ENCODE results near the gene GABRB3. TPM values are rescaled to one million over a fixed set of nuclear protein-coding genes. Genes with fewer than 3 reads are reported as not detected.

Gene GABRB3
- total and polyA plus RNA-seq, 2 donors (not counting 3 experiments of a cell fraction or from before 2014, with no cell fraction given): 0.03 TPM; not detected in 1

GRCh38 chr15:26590676-26591075, 182.2 kb downstream of the GABRB3 start:
- Histone ChIP-seq H3K9ac (replicated peaks; ENCODE audit: extremely low read depth, insufficient read depth, low read length) (no peak overlapping the region), H2AFZ (ENCODE audit: low read depth, low read length) (no peak overlapping the region), H3K4me1 (ENCODE audit: control insufficient read depth, extremely low read depth, insufficient read depth, low read length) (no peaks in the 10 kb centered on the region), H3K4me2 (ENCODE audit: insufficient read depth, low read length) (no peak overlapping the region), H3K9me1 (replicated peaks; ENCODE audit: control insufficient read depth, extremely low read depth, insufficient read depth, low read length) (no peaks in the 10 kb centered on the region), H3K4me3 (replicated peaks in 1 of 3; ENCODE audit: insufficient read depth in 1 of 3, low read depth in 1 of 3, low read length in 3 of 3) (no peak overlapping the region), H3K27me3 (ENCODE audit: control insufficient read depth in 2 of 2, insufficient read depth in 2 of 2, low read length in 2 of 2) (no peaks in the 10 kb centered on the region), H3K36me3 (ENCODE audit: control insufficient read depth in 2 of 2, extremely low read depth in 1 of 2, insufficient read depth in 2 of 2, low read length in 2 of 2) (no peaks in the 10 kb centered on the region), H3K9me3 (replicated peaks; ENCODE audit: control insufficient read depth, insufficient read depth, low read length) (peaks cover 9% of the 10 kb centered on the region), H3K79me2 (ENCODE audit: control insufficient read depth, insufficient read depth, low read length) (no peaks in the 10 kb centered on the region), H3K27ac (ENCODE audit: insufficient read depth, low read depth, low read length) (no peak overlapping the region), H4K20me1 (replicated peaks; ENCODE audit: control insufficient read depth, extremely low read depth, insufficient read depth, low read length) (no peaks in the 10 kb centered on the region)
- intact Hi-C loops (cut with micrococcal nuclease) (no loop called here), dilution Hi-C loops (cut with MboI; ENCODE audit: extremely low pct_ligation_motif_present, low sequenced_read_pairs) (no loop called here)
- DNase-seq (ENCODE audit: low read depth, low spot score) (no peak), FAIRE-seq (no peak)
- no peak for TF ChIP-seq CTCF (IDR thresholded peaks at IDR 0.05; ENCODE audit: extremely low read depth in 1 of 2, insufficient read depth in 1 of 2, low read depth in 1 of 2, low read length in 2 of 2)
- TF ChIP-seq FOS (IDR thresholded peaks at IDR 0.05; ENCODE audit: borderline replicate concordance, insufficient read depth, low read length): no peak
- TF ChIP-seq MAX (IDR thresholded peaks at IDR 0.05; ENCODE audit: insufficient read depth, insufficient read length): no peak
- TF ChIP-seq JUN (IDR thresholded peaks at IDR 0.05; ENCODE audit: borderline replicate concordance, insufficient read depth, insufficient read length, low read depth): no peak
- TF ChIP-seq GATA2 (IDR thresholded peaks at IDR 0.05; ENCODE audit: insufficient read depth, insufficient read length, low read depth, low read length): no peak
- BruUV-seq (replicated peaks): no TSS peak
- CTCF ChIA-PET: no interaction called here
- POLR2A ChIA-PET: no interaction called here

GRCh38 chr15:26582840-26583239, 190.0 kb downstream of the GABRB3 start:
- Histone ChIP-seq H3K9ac (replicated peaks; ENCODE audit: extremely low read depth, insufficient read depth, low read length) (no peak overlapping the region), H3K9me1 (replicated peaks; ENCODE audit: control insufficient read depth, extremely low read depth, insufficient read depth, low read length) (no peaks in the 10 kb centered on the region), H3K4me3 (replicated peaks in 1 of 3; ENCODE audit: insufficient read depth in 1 of 3, low read depth in 1 of 3, low read length in 3 of 3) (no peak overlapping the region), H3K4me2 (ENCODE audit: insufficient read depth, low read length) (no peak overlapping the region), H3K27ac (ENCODE audit: insufficient read depth, low read depth, low read length) (no peak overlapping the region), H3K79me2 (ENCODE audit: control insufficient read depth, insufficient read depth, low read length) (no peaks in the 10 kb centered on the region), H3K27me3 (ENCODE audit: control insufficient read depth in 2 of 2, insufficient read depth in 2 of 2, low read length in 2 of 2) (no peaks in the 10 kb centered on the region), H3K4me1 (ENCODE audit: control insufficient read depth, extremely low read depth, insufficient read depth, low read length) (no peaks in the 10 kb centered on the region), H3K9me3 (replicated peaks; ENCODE audit: control insufficient read depth, insufficient read depth, low read length) (peaks cover 17% of the 10 kb centered on the region), H3K36me3 (ENCODE audit: control insufficient read depth in 2 of 2, extremely low read depth in 1 of 2, insufficient read depth in 2 of 2, low read length in 2 of 2) (no peaks in the 10 kb centered on the region), H4K20me1 (replicated peaks; ENCODE audit: control insufficient read depth, extremely low read depth, insufficient read depth, low read length) (no peaks in the 10 kb centered on the region), H2AFZ (ENCODE audit: low read depth, low read length) (no peak overlapping the region)
- CTCF ChIA-PET: no interaction called here
- TF ChIP-seq MAX (IDR thresholded peaks at IDR 0.05; ENCODE audit: insufficient read depth, insufficient read length) (no peak), POLR2A (IDR thresholded peaks at IDR 0.05; ENCODE audit: low read depth, low read length) (no peak), FOS (IDR thresholded peaks at IDR 0.05; ENCODE audit: borderline replicate concordance, insufficient read depth, low read length) (no peak), CTCF (IDR thresholded peaks at IDR 0.05; ENCODE audit: extremely low read depth in 1 of 2, insufficient read depth in 1 of 2, low read depth in 1 of 2, low read length in 2 of 2) (no peak), MYC (IDR thresholded peaks at IDR 0.05; ENCODE audit: low read depth, low read length) (no peak), EZH2 (IDR thresholded peaks at IDR 0.05; ENCODE audit: borderline replicate concordance, low read depth, low read length, severe bottlenecking) (no peak), POLR2AphosphoS5 (IDR thresholded peaks at IDR 0.05; ENCODE audit: insufficient read depth, low read depth, low read length) (no peak), GATA2 (IDR thresholded peaks at IDR 0.05; ENCODE audit: insufficient read depth, insufficient read length, low read depth, low read length) (no peak), JUN (IDR thresholded peaks at IDR 0.05; ENCODE audit: borderline replicate concordance, insufficient read depth, insufficient read length, low read depth) (no peak)
- intact Hi-C loops (cut with micrococcal nuclease): no loop called here
- FAIRE-seq: no peak
- POLR2A ChIA-PET: no interaction called here
- DNase-seq (ENCODE audit: low read depth, low spot score): no peak
- dilution Hi-C loops (cut with MboI; ENCODE audit: extremely low pct_ligation_motif_present, low sequenced_read_pairs): no loop called here
- BruUV-seq (replicated peaks): no TSS peak

Data from endothelial cell of umbilical vein (primary cell).